HUES64 (cell line): ENCODE data around the gene SEMA3C.

Experiments
- H3K27ac ChIP-seq: 2 replicates; pipeline ENCODE4 v1.7.0; 2013; ENCODE audit warnings: low read depth, low read length, inconsistent platforms
- H3K27me3 ChIP-seq: 2 replicates; pipeline ENCODE4 v1.6.1; 2013; ENCODE audit warnings: mild to moderate bottlenecking, low read length; ENCODE audit not compliant: insufficient read depth
- H3K36me3 ChIP-seq: 2 replicates; pipeline ENCODE4 v1.6.1; 2013; ENCODE audit warnings: mild to moderate bottlenecking, low read length; ENCODE audit not compliant: insufficient read depth
- H3K4me1 ChIP-seq: 2 replicates; pipeline ENCODE4 v1.6.1; 2013; ENCODE audit warnings: mild to moderate bottlenecking, low read length, moderate library complexity; ENCODE audit not compliant: insufficient read depth
- H3K4me3 ChIP-seq: 2 replicates; pipeline ENCODE4 v1.5.1; 2013; ENCODE audit warnings: mild to moderate bottlenecking, low read length, moderate library complexity
- H3K9ac ChIP-seq: 2 replicates; pipeline ENCODE4 v1.6.1; 2013; ENCODE audit warnings: mild to moderate bottlenecking, low read depth, low read length
- H3K9me3 ChIP-seq: 2 replicates; pipeline ENCODE4 v1.6.1; 2013; ENCODE audit warnings: low read depth, low read length; ENCODE audit not compliant: insufficient read depth
- WGBS: fragments of 150-250, 120-280 bp; methylation state at CpG from one replicate; pipeline ENCODE4 v1.1.7; 2013; ENCODE audit warnings: missing lambda C conversion rate; 5-methylcytosine and 5-hydroxymethylcytosine counted together

Gene SEMA3C

DNA sequence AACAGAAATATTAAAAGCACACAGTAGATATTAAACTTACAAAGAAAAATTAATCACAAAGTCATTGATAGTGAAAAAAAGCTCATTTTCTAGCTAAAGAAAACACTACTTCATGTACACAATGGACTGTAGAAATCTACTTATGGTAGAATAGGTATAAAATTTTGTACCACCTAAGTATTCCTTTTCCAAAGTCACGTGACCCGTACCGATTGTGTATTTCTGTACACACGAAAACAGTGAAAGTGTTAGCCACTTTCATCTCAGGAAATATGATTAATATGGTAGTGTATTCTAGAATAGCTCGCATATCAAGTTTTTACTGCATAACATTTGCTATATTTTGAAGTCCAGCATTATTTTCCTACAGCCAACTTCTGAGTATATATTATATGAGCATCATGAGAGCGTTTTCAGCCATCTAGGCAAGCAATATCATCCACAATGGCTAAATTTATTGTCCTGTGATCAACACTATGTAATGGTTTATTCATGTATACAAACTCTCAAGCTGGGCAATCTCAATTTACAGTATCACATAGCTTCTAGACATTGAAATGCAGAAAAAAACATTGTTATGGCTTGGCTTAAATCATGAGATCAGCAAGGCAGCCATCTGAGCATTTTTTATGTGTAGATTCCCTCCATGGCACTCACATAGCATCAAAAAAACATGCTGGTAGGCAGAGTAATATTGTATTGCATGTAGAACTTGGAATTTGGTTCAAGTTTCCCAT lies 165.7 kb downstream of the SEMA3C start:
- no peaks in the 10 kb centered on the region for H3K27me3 ChIP-seq
- no peaks in the 10 kb centered on the region for H3K9me3 ChIP-seq
- H3K27ac ChIP-seq, result no peak overlapping the region
- H3K9ac ChIP-seq, result no peak overlapping the region
- H3K36me3 ChIP-seq, result no peaks in the 10 kb centered on the region; the same call in 1 of the 2 replicates
- H3K4me3 ChIP-seq, result no peak overlapping the region
- peaks cover 12% of the 10 kb centered on the region for H3K4me1 ChIP-seq
- 98% methylated on average over 4 of the region's 6 CpGs for WGBS

- WGBS, result 88% methylated on average over 1 of the region's 2 CpGs
- Histone ChIP-seq H3K9ac (no peak overlapping the region), H3K27me3 (no peaks in the 10 kb centered on the region), H3K4me3 (no peak overlapping the region), H3K27ac (no peak overlapping the region), H3K9me3 (no peaks in the 10 kb centered on the region), H3K4me1 (peaks cover 13% of the 10 kb centered on the region), H3K36me3 (no peaks in the 10 kb centered on the region; the same call in 1 of the 2 replicates)
These were observed 169.6 kb downstream of the SEMA3C start for GRCh38 chr7:80749270-80749669.

- Histone ChIP-seq H3K36me3 (no peaks in the 10 kb centered on the region; the same call in 1 of the 2 replicates), H3K27me3 (no peaks in the 10 kb centered on the region), H3K9me3 (no peaks in the 10 kb centered on the region), H3K27ac (no peak overlapping the region), H3K9ac (no peak overlapping the region), H3K4me1 (peaks cover 13% of the 10 kb centered on the region), H3K4me3 (no peak overlapping the region)
- WGBS, result 63% methylated on average over 8 of the region's 8 CpGs
These were observed 170.3 kb downstream of the SEMA3C start for GRCh38 chr7:80748363-80749042.

- Histone ChIP-seq H3K9me3 (no peaks in the 10 kb centered on the region), H3K27ac (no peak overlapping the region), H3K4me1 (peaks cover 9% of the 10 kb centered on the region), H3K4me3 (no peak overlapping the region), H3K9ac (no peak overlapping the region), H3K27me3 (no peaks in the 10 kb centered on the region), H3K36me3 (no peaks in the 10 kb centered on the region)
- WGBS, result no CpG with 5 or more reads among the region's 1 CpG
These were observed 177.9 kb downstream of the SEMA3C start for GRCh38 chr7:80740778-80741545.

- Histone ChIP-seq H3K4me3 (no peak overlapping the region), H3K27me3 (no peaks in the 10 kb centered on the region), H3K4me1 (peaks cover 6% of the 10 kb centered on the region; the same call in 1 of the 2 replicates), H3K9ac (no peak overlapping the region), H3K36me3 (no peaks in the 10 kb centered on the region), H3K27ac (no peak overlapping the region), H3K9me3 (no peaks in the 10 kb centered on the region)
- 90% methylated on average over 3 of the region's 4 CpGs for WGBS
These were observed 182.3 kb downstream of the SEMA3C start for GRCh38 chr7:80736371-80737125.

DNA sequence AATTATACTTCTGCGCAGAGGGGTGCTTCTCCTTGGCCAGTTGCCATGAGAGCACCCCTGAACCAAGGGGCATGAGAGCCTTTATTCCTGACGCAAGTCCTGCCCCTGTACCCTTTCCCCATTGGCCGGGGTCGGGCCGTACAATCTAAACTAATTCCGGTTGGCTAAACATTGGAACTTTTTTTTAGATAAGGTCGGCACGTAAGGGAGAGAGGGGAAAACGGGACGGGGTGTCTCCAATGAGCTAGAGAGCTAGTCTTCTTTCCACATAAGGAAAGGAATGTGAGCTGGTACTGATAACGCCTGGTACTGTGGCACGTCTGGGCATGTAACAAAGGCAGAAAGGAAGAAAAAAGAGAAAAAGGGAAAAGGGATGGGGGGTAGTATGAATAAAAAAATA lies 183.5 kb downstream of the SEMA3C start:
- Histone ChIP-seq H3K4me1 (peaks cover 9% of the 10 kb centered on the region), H3K4me3 (no peak overlapping the region), H3K9ac (no peak overlapping the region), H3K27ac (no peak overlapping the region), H3K27me3 (no peaks in the 10 kb centered on the region), H3K36me3 (no peaks in the 10 kb centered on the region), H3K9me3 (no peaks in the 10 kb centered on the region)
- 94% methylated on average over 12 of the region's 12 CpGs for WGBS

GRCh38 chr7:80734011-80734410 lies 184.8 kb downstream of the SEMA3C start:
- no peak overlapping the region for H3K27ac ChIP-seq
- no peak overlapping the region for H3K4me3 ChIP-seq
- no peaks in the 10 kb centered on the region for H3K27me3 ChIP-seq
- no peak overlapping the region for H3K9ac ChIP-seq
- 94% methylated on average over 4 of the region's 4 CpGs for WGBS
- no peaks in the 10 kb centered on the region for H3K36me3 ChIP-seq
- peaks cover 9% of the 10 kb centered on the region for H3K4me1 ChIP-seq
- no peaks in the 10 kb centered on the region for H3K9me3 ChIP-seq

DNA sequence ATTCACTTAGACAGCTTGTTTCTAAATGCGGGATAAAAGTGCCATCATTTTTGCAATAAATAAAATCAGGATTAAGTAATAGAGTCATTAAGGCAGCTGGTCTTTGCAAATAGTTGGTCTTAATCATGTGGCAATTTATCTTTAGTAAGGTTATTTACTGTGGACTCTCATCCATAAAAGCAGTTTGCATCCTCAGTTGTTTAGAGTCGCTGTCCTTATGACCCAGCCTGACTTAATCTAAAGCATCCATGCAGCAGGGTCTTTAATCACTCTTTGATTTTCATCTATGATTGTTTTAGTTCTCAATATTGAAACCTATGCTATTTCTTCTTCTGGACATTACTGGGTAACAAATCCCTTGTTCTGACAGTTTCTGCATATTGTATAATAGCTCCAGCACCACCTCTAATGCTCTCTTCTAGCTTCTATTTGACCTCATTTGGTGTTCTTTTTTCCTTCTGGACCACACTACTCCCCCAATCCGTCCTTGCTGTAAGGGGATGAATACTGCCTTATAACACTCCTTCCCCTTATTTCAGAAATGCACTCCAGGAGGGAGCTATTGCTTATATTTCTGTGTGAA lies 185.4 kb downstream of the SEMA3C start:
- H3K9ac ChIP-seq, result no peak overlapping the region
- H3K36me3 ChIP-seq, result no peaks in the 10 kb centered on the region
- H3K27ac ChIP-seq, result no peak overlapping the region
- H3K4me1 ChIP-seq, result peaks cover 9% of the 10 kb centered on the region
- no peaks in the 10 kb centered on the region for H3K27me3 ChIP-seq
- no peaks in the 10 kb centered on the region for H3K9me3 ChIP-seq
- no peak overlapping the region for H3K4me3 ChIP-seq
- 58% methylated on average over 3 of the region's 3 CpGs for WGBS

GRCh38 chr7:80732630-80733029 lies 186.2 kb downstream of the SEMA3C start:
- WGBS, result 68% methylated on average over 6 of the region's 6 CpGs
- Histone ChIP-seq H3K27ac (no peak overlapping the region), H3K9me3 (no peaks in the 10 kb centered on the region)

GRCh38 chr7:80731281-80731680 lies 187.6 kb downstream of the SEMA3C start:
- no peak overlapping the region for H3K4me3 ChIP-seq
- H3K27me3 ChIP-seq, result no peaks in the 10 kb centered on the region
- peaks cover 10% of the 10 kb centered on the region for H3K4me1 ChIP-seq
- H3K36me3 ChIP-seq, result no peaks in the 10 kb centered on the region
- WGBS, result 79% methylated on average over 2 of the region's 2 CpGs
- H3K27ac ChIP-seq, result no peak overlapping the region
- no peaks in the 10 kb centered on the region for H3K9me3 ChIP-seq
- H3K9ac ChIP-seq, result no peak overlapping the region

More at GRCh38 chr7:80732630-80733029, 186.2 kb downstream of the SEMA3C start:
- H3K4me3 ChIP-seq, result no peak overlapping the region
- no peaks in the 10 kb centered on the region for H3K36me3 ChIP-seq
- no peaks in the 10 kb centered on the region for H3K27me3 ChIP-seq
- no peak overlapping the region for H3K9ac ChIP-seq
- peaks cover 9% of the 10 kb centered on the region for H3K4me1 ChIP-seq
